ENCODE measurements around the gene SNRPF.

SNRPF gene

GRCh38 chr12:95874452-95874851 is 15.7 kb downstream of the SNRPF start:
- TF ChIP-seq SPI1 (IDR thresholded peaks at IDR 0.05; ENCODE audit: borderline replicate concordance, low read depth) (no peak), GABPA (IDR thresholded peaks at IDR 0.05; ENCODE audit: low read depth) (no peak), POLR2AphosphoS5 (IDR thresholded peaks at IDR 0.05; ENCODE audit: low read depth) (no peak), REST (IDR thresholded peaks at IDR 0.05; ENCODE audit: insufficient replicate concordance, low read depth) (no peak), CTCF (IDR thresholded peaks at IDR 0.05; ENCODE audit: insufficient read depth, low read length) (no peak)
- no peaks in the 10 kb centered on the region for H3K27me3 ChIP-seq (ENCODE audit: insufficient read depth, poor library complexity, severe bottlenecking)

GRCh38 chr12:95877622-95878021 is 18.9 kb downstream of the SNRPF start:
- no peaks in the 10 kb centered on the region for H3K27me3 ChIP-seq (ENCODE audit: insufficient read depth, poor library complexity, severe bottlenecking)
- TF ChIP-seq GABPA (IDR thresholded peaks at IDR 0.05; ENCODE audit: low read depth) (no peak), REST (IDR thresholded peaks at IDR 0.05; ENCODE audit: insufficient replicate concordance, low read depth) (no peak), CTCF (IDR thresholded peaks at IDR 0.05; ENCODE audit: insufficient read depth, low read length) (no peak), SPI1 (IDR thresholded peaks at IDR 0.05; ENCODE audit: borderline replicate concordance, low read depth) (no peak), POLR2AphosphoS5 (IDR thresholded peaks at IDR 0.05; ENCODE audit: low read depth) (no peak)
- no peak for DNase-seq (ENCODE audit: low read depth in 1 of 2, low spot score in 1 of 2)
- H3K27ac ChIP-seq (replicated peaks): no peak overlapping the region
- no peak overlapping the region for H3K4me3 ChIP-seq (replicated peaks; ENCODE audit: insufficient read depth, low read length)

More at GRCh38 chr12:95874452-95874851, 15.7 kb downstream of the SNRPF start:
- no peak for DNase-seq (ENCODE audit: low read depth in 1 of 2, low spot score in 1 of 2)
- Histone ChIP-seq H3K4me3 (replicated peaks; ENCODE audit: insufficient read depth, low read length) (no peak overlapping the region), H3K27ac (replicated peaks) (no peak overlapping the region)

DNA sequence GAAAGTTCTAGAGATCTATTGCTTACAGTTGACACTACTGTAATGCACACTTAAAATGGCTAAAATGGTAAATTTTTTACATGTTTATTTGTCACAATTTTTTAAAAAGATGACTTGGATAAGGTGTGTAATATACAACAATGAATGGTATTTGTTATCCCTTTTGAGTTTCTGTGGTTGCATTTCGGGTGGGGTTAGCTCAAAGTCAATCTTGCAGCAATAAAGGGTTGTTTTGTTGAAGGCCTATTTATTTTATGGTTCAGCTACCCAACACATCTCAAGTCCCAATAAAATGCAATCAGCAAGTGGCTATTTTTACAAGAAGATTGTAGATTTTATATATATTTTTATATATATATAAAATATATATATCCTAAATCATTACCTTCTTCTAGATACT is 22.1 kb downstream of the SNRPF start:
- no peak for DNase-seq (ENCODE audit: low read depth in 1 of 2, low spot score in 1 of 2)
- TF ChIP-seq SPI1 (IDR thresholded peaks at IDR 0.05; ENCODE audit: borderline replicate concordance, low read depth) (no peak), REST (IDR thresholded peaks at IDR 0.05; ENCODE audit: insufficient replicate concordance, low read depth) (no peak), POLR2AphosphoS5 (IDR thresholded peaks at IDR 0.05; ENCODE audit: low read depth) (no peak), GABPA (IDR thresholded peaks at IDR 0.05; ENCODE audit: low read depth) (no peak), CTCF (IDR thresholded peaks at IDR 0.05; ENCODE audit: insufficient read depth, low read length) (no peak)
- H3K27ac ChIP-seq (replicated peaks): no peak overlapping the region
- H3K27me3 ChIP-seq (ENCODE audit: insufficient read depth, poor library complexity, severe bottlenecking): no peaks in the 10 kb centered on the region
- no peak overlapping the region for H3K4me3 ChIP-seq (replicated peaks; ENCODE audit: insufficient read depth, low read length)

All from HL-60 (cell line).